Measurements from ENCODE around the gene CXCL11. TPM values are rescaled to one million over a fixed set of nuclear protein-coding genes. Genes with fewer than 3 reads are reported as not detected.
"Not testable (repeated sequence)": the region's sequence is repeated elsewhere in the genome, so short reads cannot be mapped to it uniquely, and the experiment has no call there.

The CXCL11 gene
- total and polyA plus RNA-seq, 10 of the 15 experiments (the other 5 are each of a cell fraction or from before 2014, with no cell fraction given), result 0.04 TPM; not detected in 9

DNA sequence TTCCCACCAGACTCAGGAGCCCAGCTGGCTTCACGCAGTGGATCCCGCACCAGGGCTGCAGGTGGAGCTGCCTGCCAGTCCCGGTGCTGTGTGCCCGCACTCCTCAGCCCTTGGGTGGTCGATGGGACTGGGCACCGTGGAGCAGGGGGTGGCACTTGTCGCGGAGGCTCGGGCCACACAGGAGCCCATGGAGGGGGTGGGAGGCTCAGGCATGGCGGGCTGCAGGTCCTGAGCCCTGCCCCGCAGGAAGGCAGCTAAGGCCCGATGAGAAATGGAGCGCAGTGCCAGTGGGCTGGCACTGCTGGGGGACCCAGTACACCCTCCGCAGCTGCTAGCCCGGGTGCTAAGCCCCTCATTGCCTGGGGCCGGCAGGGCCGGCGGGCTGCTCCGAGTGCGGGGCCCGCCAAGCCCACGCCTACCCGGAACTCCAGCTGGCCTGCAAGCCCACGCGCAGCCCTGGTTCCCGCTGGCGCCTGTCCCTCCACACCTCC, 14.7 kb upstream of the CXCL11 start:
- H3K9ac ChIP-seq (ENCODE audit: control insufficient read depth, insufficient read depth, low read length); H3K4me3 ChIP-seq; H3K4me2 ChIP-seq (ENCODE audit: control insufficient read depth, insufficient read depth); H3K27ac ChIP-seq (ENCODE audit: control insufficient read depth, insufficient read depth); H3K27me3 ChIP-seq (replicated peaks in 1 of 2; ENCODE audit: control insufficient read depth in 2 of 2, insufficient read depth in 2 of 2, low read length in 1 of 2); BruUV-seq (replicated peaks); in situ Hi-C loops (cut with MboI); ATAC-seq; H3K36me3 ChIP-seq (ENCODE audit: control insufficient read depth in 2 of 2, insufficient read depth in 2 of 2, low read length in 1 of 2); H4K20me1 ChIP-seq (ENCODE audit: control insufficient read depth, insufficient read depth); RAD21 ChIA-PET (ENCODE audit: unreplicated experiment); intact Hi-C loops (cut with micrococcal nuclease; ENCODE audit: unreplicated experiment); H3K79me2 ChIP-seq (ENCODE audit: control insufficient read depth, insufficient read depth, low read length); DNase-seq (ENCODE audit: low read depth, low spot score); POLR2A ChIA-PET; H2AFZ ChIP-seq (ENCODE audit: control insufficient read depth, low read depth, low read length); FAIRE-seq; H3K9me3 ChIP-seq (replicated peaks; ENCODE audit: control insufficient read depth, insufficient read depth, low read length): not testable (repeated sequence)
- ChIA-PET SMC1A (ENCODE audit: uncharacterized antibody, unreplicated experiment) (interaction anchor here (1.4 kb wide), 1 partner anchor 8 kb away, joined by 5 read pairs; no protein-coding TSS in a partner anchor), CTCF (interaction anchor here (0.6 to 1.3 kb wide), 2 partner anchors 55 to 149 kb away, joined by 3 read pairs; no protein-coding TSS in a partner anchor)
- peaks cover 13% of the 10 kb centered on the region for H3K4me1 ChIP-seq (ENCODE audit: control insufficient read depth, insufficient read depth, low read length)
- 84% methylated on average over 25 of the region's 27 CpGs for WGBS (ENCODE audit: insufficient coverage, insufficient replicate concordance, low lambda C conversion rate, missing lambda C conversion rate)

DNA sequence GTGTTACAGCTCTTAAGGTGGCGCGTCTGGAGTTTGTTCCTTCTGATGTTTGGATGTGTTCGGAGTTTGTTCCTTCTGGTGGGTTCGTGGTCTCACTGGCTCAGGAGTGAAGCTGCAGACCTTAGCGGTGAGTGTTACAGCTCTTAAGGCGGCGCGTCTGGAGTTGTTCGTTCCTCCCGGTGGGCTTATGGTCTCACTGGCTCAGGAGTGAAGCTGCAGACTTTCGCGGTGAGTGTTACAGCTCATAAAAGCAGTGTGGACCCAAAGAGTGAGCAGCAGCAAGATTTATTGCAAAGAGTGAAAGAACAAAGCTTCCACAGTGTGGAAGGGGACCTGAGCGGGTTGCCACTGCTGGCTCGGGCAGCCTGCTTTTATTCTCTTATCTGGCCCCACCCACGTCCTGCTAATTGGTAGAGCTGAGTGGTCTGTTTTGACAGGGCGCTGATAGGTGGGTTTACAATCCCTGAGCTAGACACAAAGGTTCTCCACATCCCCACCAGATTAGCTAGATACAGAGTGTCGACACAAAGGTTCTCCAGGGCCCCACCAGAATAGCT, 14.1 kb upstream of the CXCL11 start:
- H3K27ac ChIP-seq (ENCODE audit: control insufficient read depth, insufficient read depth); in situ Hi-C loops (cut with MboI); H3K27me3 ChIP-seq (replicated peaks in 1 of 2; ENCODE audit: control insufficient read depth in 2 of 2, insufficient read depth in 2 of 2, low read length in 1 of 2); BruUV-seq (replicated peaks); FAIRE-seq; H3K4me2 ChIP-seq (ENCODE audit: control insufficient read depth, insufficient read depth); H3K4me1 ChIP-seq (ENCODE audit: control insufficient read depth, insufficient read depth, low read length); CTCF ChIA-PET; ATAC-seq; H3K4me3 ChIP-seq; H2AFZ ChIP-seq (ENCODE audit: control insufficient read depth, low read depth, low read length); POLR2A ChIA-PET; intact Hi-C loops (cut with micrococcal nuclease; ENCODE audit: unreplicated experiment); H3K9me3 ChIP-seq (replicated peaks; ENCODE audit: control insufficient read depth, insufficient read depth, low read length); H3K36me3 ChIP-seq (ENCODE audit: control insufficient read depth in 2 of 2, insufficient read depth in 2 of 2, low read length in 1 of 2); RAD21 ChIA-PET (ENCODE audit: unreplicated experiment); DNase-seq (ENCODE audit: low read depth, low spot score); H4K20me1 ChIP-seq (ENCODE audit: control insufficient read depth, insufficient read depth); H3K9ac ChIP-seq (ENCODE audit: control insufficient read depth, insufficient read depth, low read length); H3K79me2 ChIP-seq (ENCODE audit: control insufficient read depth, insufficient read depth, low read length): not testable (repeated sequence)
- 78% methylated on average over 15 of the region's 17 CpGs for WGBS (ENCODE audit: insufficient coverage, insufficient replicate concordance, low lambda C conversion rate, missing lambda C conversion rate)
- SMC1A ChIA-PET (ENCODE audit: uncharacterized antibody, unreplicated experiment), result interaction anchor here (1.4 kb wide), 1 partner anchor 8 kb away, joined by 5 read pairs; no protein-coding TSS in a partner anchor

DNA sequence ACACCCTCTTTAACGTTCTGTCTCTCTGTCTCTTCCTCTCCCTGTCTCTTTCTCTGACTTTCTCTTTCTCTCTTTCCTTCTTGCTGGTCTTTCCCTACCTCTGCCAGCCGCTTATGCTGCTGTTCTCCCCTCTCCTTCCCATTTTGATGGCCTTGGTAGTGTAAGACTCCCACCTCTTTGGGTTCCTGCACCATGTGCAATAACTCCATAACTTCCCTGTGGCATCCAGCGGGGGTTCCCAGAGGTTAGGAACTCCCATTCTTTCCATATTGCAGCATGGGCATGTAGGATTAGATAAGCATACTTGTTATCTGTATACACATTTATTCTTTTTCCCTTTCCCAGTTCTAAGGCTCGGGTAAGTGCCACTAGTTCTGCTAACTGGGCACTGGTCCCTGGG, 8.8 kb upstream of the CXCL11 start:
- H3K4me2 ChIP-seq (ENCODE audit: control insufficient read depth, insufficient read depth); FAIRE-seq; DNase-seq (ENCODE audit: low read depth, low spot score); H3K79me2 ChIP-seq (ENCODE audit: control insufficient read depth, insufficient read depth, low read length); H3K27me3 ChIP-seq (replicated peaks in 1 of 2; ENCODE audit: control insufficient read depth in 2 of 2, insufficient read depth in 2 of 2, low read length in 1 of 2); RAD21 ChIA-PET (ENCODE audit: unreplicated experiment); SMC1A ChIA-PET (ENCODE audit: uncharacterized antibody, unreplicated experiment); H3K9ac ChIP-seq (ENCODE audit: control insufficient read depth, insufficient read depth, low read length); intact Hi-C loops (cut with micrococcal nuclease; ENCODE audit: unreplicated experiment); H2AFZ ChIP-seq (ENCODE audit: control insufficient read depth, low read depth, low read length); CTCF ChIA-PET; H3K9me3 ChIP-seq (replicated peaks; ENCODE audit: control insufficient read depth, insufficient read depth, low read length); H3K27ac ChIP-seq (ENCODE audit: control insufficient read depth, insufficient read depth); H4K20me1 ChIP-seq (ENCODE audit: control insufficient read depth, insufficient read depth); in situ Hi-C loops (cut with MboI); POLR2A ChIA-PET; H3K4me3 ChIP-seq; BruUV-seq (replicated peaks); H3K36me3 ChIP-seq (ENCODE audit: control insufficient read depth in 2 of 2, insufficient read depth in 2 of 2, low read length in 1 of 2); H3K4me1 ChIP-seq (ENCODE audit: control insufficient read depth, insufficient read depth, low read length); ATAC-seq: not testable (repeated sequence)
- 20% methylated on average over 4 of the region's 4 CpGs for WGBS (ENCODE audit: insufficient coverage, insufficient replicate concordance, low lambda C conversion rate, missing lambda C conversion rate)

- H3K9ac ChIP-seq (ENCODE audit: control insufficient read depth, insufficient read depth, low read length); ATAC-seq; H3K9me3 ChIP-seq (replicated peaks; ENCODE audit: control insufficient read depth, insufficient read depth, low read length); H3K4me2 ChIP-seq (ENCODE audit: control insufficient read depth, insufficient read depth); intact Hi-C loops (cut with micrococcal nuclease; ENCODE audit: unreplicated experiment); BruUV-seq (replicated peaks); DNase-seq (ENCODE audit: low read depth, low spot score); H4K20me1 ChIP-seq (ENCODE audit: control insufficient read depth, insufficient read depth); H3K27ac ChIP-seq (ENCODE audit: control insufficient read depth, insufficient read depth); H3K79me2 ChIP-seq (ENCODE audit: control insufficient read depth, insufficient read depth, low read length); RAD21 ChIA-PET (ENCODE audit: unreplicated experiment); in situ Hi-C loops (cut with MboI); FAIRE-seq; H3K36me3 ChIP-seq (ENCODE audit: control insufficient read depth in 2 of 2, insufficient read depth in 2 of 2, low read length in 1 of 2); H3K27me3 ChIP-seq (replicated peaks in 1 of 2; ENCODE audit: control insufficient read depth in 2 of 2, insufficient read depth in 2 of 2, low read length in 1 of 2); H2AFZ ChIP-seq (ENCODE audit: control insufficient read depth, low read depth, low read length); H3K4me1 ChIP-seq (ENCODE audit: control insufficient read depth, insufficient read depth, low read length); CTCF ChIA-PET; H3K4me3 ChIP-seq; POLR2A ChIA-PET: not testable (repeated sequence)
- SMC1A ChIA-PET (ENCODE audit: uncharacterized antibody, unreplicated experiment), result interaction anchor here (1.7 kb wide), 1 partner anchor 47 kb away, joined by 4 read pairs; no protein-coding TSS in a partner anchor
- WGBS (ENCODE audit: insufficient coverage, insufficient replicate concordance, low lambda C conversion rate, missing lambda C conversion rate), result 57% methylated on average over 9 of the region's 18 CpGs
Measured at GRCh38 chr4:76043306-76043705, 7.4 kb upstream of the CXCL11 start.
